Neural progenitor cell (in vitro differentiated cells): ENCODE data around the gene STMP1.

Experiments used
- CTCF ChIP-seq: fragments of 200-600 bp; sonication (generic); IDR thresholded peaks from 2 replicates; pipeline ENCODE4 v1.5.1; 2017; ENCODE audit warnings: antibody characterized with exemption, mild to moderate bottlenecking
- EZH2 ChIP-seq: fragments of 200-600 bp; sonication (generic); IDR thresholded peaks from 2 replicates; pipeline ENCODE4 v1.6.1; 2017; ENCODE audit warnings: antibody characterized with exemption, mild to moderate bottlenecking, moderate library complexity

DNA sequence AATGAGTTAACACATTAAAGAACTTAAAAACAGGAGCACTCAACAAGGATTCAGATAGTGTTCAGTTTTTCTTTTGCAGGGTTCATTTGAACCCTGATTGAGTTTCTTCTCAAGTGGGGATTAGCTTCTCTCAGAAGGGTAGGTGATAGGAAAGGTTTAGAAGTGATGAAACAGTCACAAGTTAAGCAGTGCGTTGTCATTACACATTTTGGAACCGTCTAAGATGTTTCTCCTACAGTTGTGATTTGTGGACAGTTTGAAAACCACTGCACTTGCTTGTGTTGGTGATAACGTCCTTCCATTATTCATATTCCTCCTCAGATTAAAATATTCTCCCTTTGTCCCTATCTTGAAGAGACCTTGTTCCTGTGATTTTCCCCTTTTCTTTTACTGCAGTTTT lies 2.7 kb downstream of the STMP1 start:
- no peak for TF ChIP-seq CTCF
- no peak for TF ChIP-seq EZH2
